Muscle of arm (tissue), 12 donors: ENCODE results near the gene PTMA. TPM values are rescaled to one million over a fixed set of nuclear protein-coding genes. Genes with fewer than 3 reads are reported as not detected.

ENCODE experiments used
- DNase-seq: peaks from one replicate; pipeline ENCODE4 v3.0.0-alpha.2; 2013
- polyA plus RNA-seq, 12 donors: library from polyadenylated mRNA; unstranded; fragments of 120-200 nt; gene quantifications; one replicate each; pipeline ENCODE4 v1.2.1, GENCODE V29; 2013; ENCODE audit not compliant: insufficient read length in 12 of 12

The PTMA gene
- polyA plus RNA-seq, 12 donors: 465 to 1,696 (median 648) TPM

GRCh38 chr2:231671270-231672050 is 36.9 kb upstream of the PTMA start:
- no peak for DNase-seq

GRCh38 chr2:231672617-231673347 is 35.5 kb upstream of the PTMA start:
- no peak for DNase-seq

DNA sequence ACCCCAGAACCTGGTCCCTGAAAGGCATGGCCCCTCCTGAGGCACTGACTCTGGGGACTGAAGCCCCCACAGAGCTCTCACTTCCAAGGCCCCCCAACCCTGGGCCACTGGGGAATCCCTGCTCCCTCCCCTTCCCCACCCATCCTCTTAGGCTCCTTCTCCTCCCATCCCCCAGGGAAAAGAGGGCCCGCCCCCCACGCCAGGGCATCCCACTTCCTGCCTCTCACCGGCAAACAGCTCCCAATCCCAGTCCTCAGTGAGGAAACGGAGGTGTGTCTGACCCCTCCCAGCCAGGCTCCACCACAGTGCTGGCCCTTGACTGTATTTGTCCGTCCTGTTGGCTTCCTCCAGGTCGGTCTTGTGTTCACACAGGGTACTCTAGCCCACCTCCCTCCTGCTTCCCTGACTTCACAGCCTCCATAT is 35.0 kb upstream of the PTMA start:
- DNase-seq: no peak

- peak; percentile 59 for DNase-seq
These were observed 33.6 kb upstream of the PTMA start for GRCh38 chr2:231674587-231675338.

DNA sequence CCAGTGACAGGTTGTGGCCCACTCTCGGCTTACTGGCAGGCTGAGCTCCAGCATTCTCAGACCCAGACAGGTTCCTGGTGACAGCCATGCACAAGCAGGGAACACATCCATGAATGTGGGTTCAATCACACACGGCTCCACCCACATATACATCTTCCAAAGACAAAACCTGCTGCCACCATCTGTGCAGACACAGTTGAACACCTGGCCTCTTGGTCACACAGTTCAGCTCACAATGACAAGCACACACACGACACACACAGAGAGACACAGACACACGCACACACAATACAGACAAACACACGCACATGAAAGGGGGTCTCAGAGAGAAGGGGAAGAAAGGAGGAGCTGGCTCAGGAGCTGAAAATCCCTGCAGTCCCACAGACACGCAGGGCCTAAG is 32.1 kb upstream of the PTMA start:
- no peak for DNase-seq

GRCh38 chr2:231677632-231678104 is 30.7 kb upstream of the PTMA start:
- peak; percentile 92 for DNase-seq

GRCh38 chr2:231679908-231680284 is 28.4 kb upstream of the PTMA start:
- no peak for DNase-seq

DNA sequence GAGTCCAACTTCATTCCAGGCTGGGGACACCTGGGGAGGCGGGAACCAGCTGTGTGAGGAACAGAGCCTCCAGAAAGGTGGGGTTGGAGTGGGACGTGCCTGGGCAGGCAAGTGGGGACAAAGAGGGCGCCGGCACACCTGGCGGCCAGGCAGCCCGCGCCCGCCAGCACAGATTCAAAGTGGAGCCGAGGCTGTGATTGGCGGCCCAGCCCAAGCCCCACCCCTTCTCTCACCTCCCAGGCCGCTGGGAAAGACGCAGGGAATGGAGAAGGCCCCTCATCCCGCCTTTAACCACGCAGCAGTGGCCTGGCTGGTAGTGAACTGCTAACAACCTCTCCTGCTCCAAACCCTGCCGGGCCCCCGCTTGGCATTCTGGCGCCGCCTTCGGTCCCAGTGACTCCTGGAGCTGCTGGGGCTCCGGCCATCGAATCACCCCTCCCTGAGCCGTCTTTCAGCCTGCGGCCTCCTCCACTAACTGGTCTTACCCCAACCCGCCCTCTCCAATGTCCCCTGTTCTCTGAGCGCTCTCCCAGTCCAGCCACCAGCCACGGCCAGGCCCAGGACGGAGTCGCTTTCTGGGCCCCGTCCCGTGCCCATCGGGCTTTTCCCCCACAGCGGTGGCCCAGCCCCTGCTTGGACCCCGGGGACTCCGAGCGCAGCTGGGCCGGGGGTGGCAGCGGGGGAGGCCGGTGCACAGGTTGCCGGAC is 27.9 kb upstream of the PTMA start:
- no peak for DNase-seq

DNA sequence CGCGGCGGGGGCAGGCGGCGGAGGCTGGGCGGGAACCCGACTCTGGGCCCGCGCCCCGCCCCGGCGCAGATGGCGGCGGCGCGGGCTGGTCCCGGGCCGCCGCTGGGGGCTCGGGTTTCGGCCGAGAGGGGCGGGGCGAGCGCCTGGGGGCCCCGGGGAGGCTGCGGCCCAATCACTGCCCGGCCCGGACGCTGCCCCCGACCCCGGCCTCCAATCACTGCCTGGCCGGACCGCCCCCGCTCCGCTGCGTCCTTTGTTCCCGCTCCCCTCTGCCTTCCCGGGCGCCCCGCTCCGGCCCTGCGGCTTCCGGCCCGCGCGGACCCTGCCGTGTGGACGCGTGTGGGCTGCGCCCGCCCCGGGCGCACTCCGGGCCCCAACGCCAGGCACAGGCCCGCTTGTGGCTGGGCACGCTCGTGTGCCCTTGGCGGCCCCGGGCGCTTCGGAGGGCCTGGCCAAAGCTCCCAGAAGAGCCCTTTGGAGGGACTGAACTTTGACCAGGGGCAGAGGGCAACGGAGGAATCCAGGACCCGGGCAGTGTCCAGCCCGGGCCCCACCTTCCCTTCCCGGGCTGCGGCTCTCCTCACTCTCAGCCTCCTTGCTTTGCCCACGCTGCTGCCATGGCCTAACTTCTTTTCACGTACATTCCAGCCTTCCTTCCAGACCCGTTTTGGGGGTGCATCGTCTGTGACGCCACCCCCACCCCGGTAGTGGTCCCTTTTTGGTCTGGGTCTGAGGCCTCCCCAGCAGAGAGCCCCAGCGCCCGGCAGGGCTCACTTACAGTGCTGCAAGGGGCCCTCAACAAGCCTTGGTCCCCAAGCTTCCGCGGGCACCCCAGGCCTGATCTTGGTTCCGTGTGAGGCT is 27.1 kb upstream of the PTMA start:
- DNase-seq: peak; percentile 88

DNA sequence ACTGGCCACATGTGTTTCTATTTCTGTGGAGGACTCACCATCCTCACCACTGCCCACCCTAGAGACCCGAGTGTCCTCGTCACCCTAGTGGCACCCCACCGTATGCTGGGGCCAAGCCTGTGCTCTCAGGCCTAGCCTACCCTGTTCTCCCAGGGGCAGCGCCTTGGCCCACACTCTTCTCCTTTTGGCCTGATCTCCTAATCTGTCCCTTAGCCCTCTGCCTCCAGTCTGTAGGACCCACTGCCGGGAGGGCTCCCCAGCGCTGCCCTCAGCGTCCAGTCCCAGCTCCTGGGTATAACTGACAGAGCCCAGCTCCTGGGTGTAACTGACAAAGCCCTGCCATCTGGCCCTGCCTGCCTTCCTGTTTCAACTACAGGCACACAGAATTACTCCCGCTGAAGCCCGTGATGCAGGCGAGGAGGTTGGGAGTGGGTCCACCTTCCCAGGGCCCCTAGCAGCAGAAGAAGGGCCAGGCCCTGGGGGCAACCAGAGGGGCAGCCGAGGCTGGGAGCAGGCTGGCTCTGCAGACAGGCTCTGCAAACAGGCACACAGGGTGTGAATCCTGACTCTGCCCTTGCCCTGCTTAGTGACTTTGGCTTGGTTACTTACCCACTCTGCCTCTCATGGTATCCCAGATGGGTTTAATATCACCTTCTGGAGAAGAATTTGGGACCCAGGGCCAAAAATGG is 25.6 kb upstream of the PTMA start:
- no peak for DNase-seq

DNA sequence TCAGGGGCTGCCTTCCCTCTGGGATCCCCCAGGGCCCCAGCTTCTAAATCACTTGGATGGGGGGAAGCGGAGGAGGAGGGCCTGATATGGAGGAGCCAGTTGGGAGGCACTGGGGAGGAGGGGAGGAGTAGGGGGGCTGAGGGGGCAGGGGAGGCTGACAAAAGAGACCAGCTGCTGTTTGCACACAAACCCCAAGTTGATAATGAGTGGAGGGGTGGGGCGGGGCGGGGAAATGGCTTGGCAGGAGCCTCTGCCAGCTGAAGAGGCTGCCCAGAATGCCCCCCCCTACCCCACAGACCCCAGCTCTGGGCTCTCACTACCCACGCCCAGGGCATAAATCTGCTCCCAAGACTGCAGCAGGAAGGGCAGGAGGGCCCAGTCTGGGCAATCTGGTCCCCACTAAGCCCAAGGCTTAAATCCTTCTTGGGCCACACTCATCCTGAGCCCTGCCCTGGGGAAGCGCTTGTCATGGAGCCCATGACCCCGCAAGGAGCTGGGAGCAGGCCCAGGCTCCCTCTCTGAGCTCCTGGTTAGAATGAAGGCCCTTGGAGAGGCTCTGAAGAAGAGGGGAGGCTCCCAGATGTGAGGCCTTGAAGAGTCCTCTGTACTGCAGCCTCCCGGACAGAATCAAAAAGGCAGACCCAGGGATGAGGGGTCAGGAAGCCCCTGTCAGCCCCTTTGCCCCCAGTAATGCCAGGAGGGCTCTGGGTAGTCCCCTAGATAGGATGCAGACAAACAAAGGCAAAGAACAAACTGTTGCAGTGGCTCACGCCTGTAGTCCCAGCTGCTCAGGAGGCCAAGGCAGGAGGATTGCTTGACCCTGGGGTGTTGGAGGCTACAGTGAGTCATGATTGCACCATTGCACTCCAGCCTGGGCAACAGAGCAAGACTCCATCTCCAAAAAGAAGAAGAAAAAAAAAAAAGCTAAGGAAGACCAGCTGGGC is 24.8 kb upstream of the PTMA start:
- DNase-seq: no peak

GRCh38 chr2:231684314-231685223 is 23.8 kb upstream of the PTMA start:
- DNase-seq: no peak

- DNase-seq: no peak
These were observed 22.8 kb upstream of the PTMA start for GRCh38 chr2:231685349-231686191.

DNA sequence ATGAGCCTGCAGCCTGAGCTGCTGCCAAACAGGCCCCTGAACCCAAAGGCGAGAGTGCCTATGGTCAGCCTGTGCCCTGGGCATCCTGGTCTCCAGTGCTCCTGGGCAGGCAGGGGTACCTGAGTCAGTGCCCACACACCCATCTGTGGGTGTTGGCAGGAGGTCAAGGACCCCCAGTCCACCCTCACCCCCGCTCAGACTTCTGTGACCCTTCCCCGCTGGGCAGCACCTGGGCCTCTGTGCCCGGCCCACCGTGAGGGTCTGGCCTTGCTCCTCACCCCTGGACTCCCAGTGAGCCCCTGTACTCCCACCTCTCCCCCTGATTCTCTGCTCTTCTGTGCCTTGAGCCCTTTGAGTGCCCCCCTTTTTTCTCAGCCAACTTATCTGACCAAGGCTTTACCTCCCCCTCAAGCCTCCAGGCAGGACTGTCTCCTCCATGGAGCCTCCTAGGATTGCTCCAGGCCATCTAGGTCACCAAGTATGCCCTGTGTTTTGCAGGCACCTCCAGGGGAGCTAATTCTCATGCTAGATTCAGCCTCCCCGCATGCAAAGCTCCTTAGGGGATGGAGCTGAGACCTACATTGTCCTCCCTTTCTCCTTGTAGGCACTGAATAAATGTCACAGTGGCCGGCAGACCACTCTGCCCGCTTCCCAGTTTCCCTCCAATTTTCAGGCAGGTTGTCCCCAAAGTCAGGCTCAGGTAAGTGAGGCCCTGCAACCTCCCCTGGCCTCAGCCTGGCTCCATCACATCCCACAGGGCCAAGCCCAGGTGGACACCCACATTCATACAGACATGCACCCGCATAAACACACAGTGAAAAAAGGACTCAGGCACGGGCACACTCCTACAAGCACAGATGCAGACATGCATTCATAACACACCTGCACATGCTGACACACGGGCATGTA is 21.9 kb upstream of the PTMA start:
- no peak for DNase-seq

DNA sequence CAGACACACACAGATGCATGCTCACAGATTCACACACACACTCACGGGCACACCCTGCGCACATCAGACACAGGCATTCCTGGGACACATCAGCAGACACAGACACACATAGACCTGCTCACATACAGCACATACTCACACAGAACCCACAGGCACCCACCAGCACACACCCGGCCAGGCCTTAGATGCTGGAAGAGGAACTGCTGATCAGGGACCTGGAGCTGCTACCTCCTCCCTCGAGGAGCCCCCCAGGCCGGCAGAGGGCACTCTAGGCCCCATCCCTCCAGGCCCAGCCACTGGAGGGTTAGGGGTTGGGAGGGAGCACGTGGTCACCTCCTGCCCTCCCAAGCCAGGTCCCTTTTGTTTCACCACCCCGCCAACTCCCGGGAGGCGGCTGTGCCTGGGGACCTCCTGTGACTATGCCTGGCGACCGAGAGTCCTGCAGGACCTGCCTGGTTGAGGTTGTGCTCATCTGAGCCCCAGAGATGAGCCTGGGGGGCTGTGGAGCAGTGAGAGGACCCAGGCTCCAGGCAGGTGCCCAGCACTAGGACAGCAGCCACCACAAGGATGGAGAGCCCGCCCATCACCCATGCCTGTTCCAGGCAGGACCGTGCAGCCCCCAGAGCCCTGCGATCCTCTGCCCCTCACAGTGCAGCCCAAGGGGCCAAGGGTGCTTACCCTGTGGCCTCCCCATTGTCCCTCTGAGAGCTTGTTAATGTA is 21.0 kb upstream of the PTMA start:
- no peak for DNase-seq
